IPS-15b (cell line): Measurements from ENCODE around the gene SNX9.

Source experiments
- H3K27me3 ChIP-seq: one replicate; pipeline ENCODE4 v1.6.1; 2013; ENCODE audit warnings: low read length; ENCODE audit not compliant: control insufficient read depth, insufficient read depth
- H3K36me3 ChIP-seq: one replicate; pipeline ENCODE4 v1.6.1; 2013; ENCODE audit warnings: low read length; ENCODE audit not compliant: control insufficient read depth, insufficient read depth
- H3K4me1 ChIP-seq: one replicate; pipeline ENCODE4 v1.6.1; 2013; ENCODE audit warnings: mild to moderate bottlenecking, low read length; ENCODE audit not compliant: control insufficient read depth, insufficient read depth
- H3K4me3 ChIP-seq: one replicate; pipeline ENCODE4 v1.5.1; 2013; ENCODE audit warnings: low read depth, low read length
- H3K9ac ChIP-seq: one replicate; pipeline ENCODE4 v1.6.1; 2013; ENCODE audit warnings: low read depth, mild to moderate bottlenecking, low read length
- H3K9me3 ChIP-seq: one replicate; pipeline ENCODE4 v1.6.1; 2013; ENCODE audit warnings: mild to moderate bottlenecking, low read length; ENCODE audit not compliant: control insufficient read depth, insufficient read depth

SNX9 gene

GRCh38 chr6:157867981-157868380, 44.9 kb downstream of the SNX9 start:
- H3K9ac ChIP-seq: no peak overlapping the region
- H3K27me3 ChIP-seq: no peaks in the 10 kb centered on the region
- H3K36me3 ChIP-seq: peaks cover 10% of the 10 kb centered on the region
- H3K4me3 ChIP-seq: no peak overlapping the region
- H3K9me3 ChIP-seq: no peaks in the 10 kb centered on the region
- H3K4me1 ChIP-seq: no peaks in the 10 kb centered on the region

- H3K27me3 ChIP-seq: no peaks in the 10 kb centered on the region
- peaks cover 10% of the 10 kb centered on the region for H3K36me3 ChIP-seq
Measured at GRCh38 chr6:157868835-157869234, 45.8 kb downstream of the SNX9 start.

GRCh38 chr6:157869673-157870302, 46.7 kb downstream of the SNX9 start:
- no peaks in the 10 kb centered on the region for H3K9me3 ChIP-seq
- H3K36me3 ChIP-seq: peaks cover 10% of the 10 kb centered on the region
- H3K27me3 ChIP-seq: no peaks in the 10 kb centered on the region
- no peak overlapping the region for H3K4me3 ChIP-seq
- H3K9ac ChIP-seq: no peak overlapping the region
- H3K4me1 ChIP-seq: no peaks in the 10 kb centered on the region

More at GRCh38 chr6:157868835-157869234, 45.8 kb downstream of the SNX9 start:
- Histone ChIP-seq H3K4me1 (no peaks in the 10 kb centered on the region), H3K4me3 (no peak overlapping the region), H3K9me3 (no peaks in the 10 kb centered on the region), H3K9ac (no peak overlapping the region)

- Histone ChIP-seq H3K9ac (no peak overlapping the region), H3K9me3 (no peaks in the 10 kb centered on the region), H3K4me3 (no peak overlapping the region), H3K27me3 (no peaks in the 10 kb centered on the region), H3K4me1 (peaks cover 4% of the 10 kb centered on the region), H3K36me3 (peaks cover 10% of the 10 kb centered on the region)
Measured at GRCh38 chr6:157873735-157874344, 50.8 kb downstream of the SNX9 start.

- H3K4me3 ChIP-seq: no peak overlapping the region
- no peaks in the 10 kb centered on the region for H3K36me3 ChIP-seq
- peaks cover 20% of the 10 kb centered on the region for H3K4me1 ChIP-seq
- no peaks in the 10 kb centered on the region for H3K27me3 ChIP-seq
- H3K9me3 ChIP-seq: no peaks in the 10 kb centered on the region
- H3K9ac ChIP-seq: no peak overlapping the region
Measured at GRCh38 chr6:157877149-157877548, 54.1 kb downstream of the SNX9 start.

GRCh38 chr6:157877573-157878438, 54.8 kb downstream of the SNX9 start:
- no peaks in the 10 kb centered on the region for H3K27me3 ChIP-seq
- H3K36me3 ChIP-seq: no peaks in the 10 kb centered on the region
- peaks cover 20% of the 10 kb centered on the region for H3K4me1 ChIP-seq
- no peak overlapping the region for H3K4me3 ChIP-seq
- H3K9ac ChIP-seq: no peak overlapping the region
- no peaks in the 10 kb centered on the region for H3K9me3 ChIP-seq

GRCh38 chr6:157879034-157879872, 56.2 kb downstream of the SNX9 start:
- no peaks in the 10 kb centered on the region for H3K9me3 ChIP-seq
- H3K9ac ChIP-seq: no peak overlapping the region
- no peaks in the 10 kb centered on the region for H3K27me3 ChIP-seq
- H3K36me3 ChIP-seq: no peaks in the 10 kb centered on the region
- H3K4me3 ChIP-seq: no peak overlapping the region
- peaks cover 20% of the 10 kb centered on the region for H3K4me1 ChIP-seq

- no peak overlapping the region for H3K9ac ChIP-seq
- H3K36me3 ChIP-seq: no peaks in the 10 kb centered on the region
- peaks cover 20% of the 10 kb centered on the region for H3K4me1 ChIP-seq
- no peaks in the 10 kb centered on the region for H3K27me3 ChIP-seq
- H3K9me3 ChIP-seq: no peaks in the 10 kb centered on the region
- no peak overlapping the region for H3K4me3 ChIP-seq
Measured at GRCh38 chr6:157879873-157880254, 56.8 kb downstream of the SNX9 start.

GRCh38 chr6:157880534-157880933, 57.5 kb downstream of the SNX9 start:
- H3K9me3 ChIP-seq: no peaks in the 10 kb centered on the region
- H3K27me3 ChIP-seq: no peaks in the 10 kb centered on the region
- H3K9ac ChIP-seq: no peak overlapping the region
- H3K36me3 ChIP-seq: no peaks in the 10 kb centered on the region
- H3K4me1 ChIP-seq: peaks cover 20% of the 10 kb centered on the region
- no peak overlapping the region for H3K4me3 ChIP-seq

GRCh38 chr6:157881342-157881741, 58.3 kb downstream of the SNX9 start:
- Histone ChIP-seq H3K27me3 (no peaks in the 10 kb centered on the region), H3K4me1 (peaks cover 20% of the 10 kb centered on the region), H3K36me3 (peaks cover 4% of the 10 kb centered on the region), H3K4me3 (no peak overlapping the region), H3K9me3 (no peaks in the 10 kb centered on the region), H3K9ac (no peak overlapping the region)

- H3K4me3 ChIP-seq: no peak overlapping the region
- H3K36me3 ChIP-seq: peaks cover 7% of the 10 kb centered on the region
- no peaks in the 10 kb centered on the region for H3K27me3 ChIP-seq
- peaks cover 7% of the 10 kb centered on the region for H3K4me1 ChIP-seq
- H3K9ac ChIP-seq: no peak overlapping the region
- no peaks in the 10 kb centered on the region for H3K9me3 ChIP-seq
Measured at GRCh38 chr6:157884756-157885155, 61.7 kb downstream of the SNX9 start.
